GM21367 (cell line): ENCODE measurements around the gene CBLL2.
"Not testable (repeated sequence)": the region's sequence is repeated elsewhere in the genome, so short reads cannot be mapped to it uniquely, and the experiment has no call there.

Source experiments
- ATAC-seq: cut with Tn5 transposase; IDR thresholded peaks from one replicate; pipeline ENCODE4 v1.9.1; 2021; ENCODE audit not compliant: unreplicated experiment

Gene CBLL2

GRCh38 chrX:22272613-22273012 is at the start of gene CBLL2:
CBLL2 (plus strand) TSS chrX:22272913; CDS start chrX:22272992, 79 bp downstream.
- ATAC-seq: no peak

- no peak for ATAC-seq
These were observed 38.3 kb upstream of the CBLL2 start for GRCh38 chrX:22234380-22234779.

- no peak for ATAC-seq
These were observed 35.2 kb upstream of the CBLL2 start for GRCh38 chrX:22237479-22237878.

GRCh38 chrX:22246620-22247019 is 26.1 kb upstream of the CBLL2 start:
- ATAC-seq: no peak

GRCh38 chrX:22247169-22247568 is 25.5 kb upstream of the CBLL2 start:
- ATAC-seq: no peak

GRCh38 chrX:22248401-22248800 is 24.3 kb upstream of the CBLL2 start:
- ATAC-seq: no peak

GRCh38 chrX:22249371-22249770 is 23.3 kb upstream of the CBLL2 start:
- no peak for ATAC-seq

GRCh38 chrX:22268706-22269105 is 4.0 kb upstream of the CBLL2 start:
- no peak for ATAC-seq

- no peak for ATAC-seq
These were observed 1.1 kb downstream of the CBLL2 start for GRCh38 chrX:22273714-22274317.

GRCh38 chrX:22276781-22277180 is 4.1 kb downstream of the CBLL2 start:
- no peak for ATAC-seq

GRCh38 chrX:22278375-22278774 is 5.7 kb downstream of the CBLL2 start:
- ATAC-seq: no peak

- ATAC-seq: not testable (repeated sequence)
These were observed 16.5 kb downstream of the CBLL2 start for GRCh38 chrX:22289209-22289608.

GRCh38 chrX:22296871-22297270 is 24.2 kb downstream of the CBLL2 start:
- ATAC-seq: no peak

GRCh38 chrX:22300130-22300529 is 27.4 kb downstream of the CBLL2 start:
- peak; percentile 94 for ATAC-seq

GRCh38 chrX:22310779-22311178 is 38.1 kb downstream of the CBLL2 start:
- no peak for ATAC-seq

GRCh38 chrX:22313766-22314165 is 41.1 kb downstream of the CBLL2 start:
- ATAC-seq: no peak

GRCh38 chrX:22314211-22314610 is 41.5 kb downstream of the CBLL2 start:
- no peak for ATAC-seq

- no peak for ATAC-seq
These were observed 42.0 kb downstream of the CBLL2 start for GRCh38 chrX:22314692-22315091.

GRCh38 chrX:22315151-22315550 is 42.4 kb downstream of the CBLL2 start:
- no peak for ATAC-seq

- ATAC-seq: no peak
These were observed 47.6 kb downstream of the CBLL2 start for GRCh38 chrX:22320236-22320873.

GRCh38 chrX:22323541-22323940 is 50.8 kb downstream of the CBLL2 start:
- no peak for ATAC-seq
